Calu3 (cell line): ENCODE results near the gene CNTN6. TPM values are rescaled to one million over a fixed set of nuclear protein-coding genes. Genes with fewer than 3 reads are reported as not detected.

ENCODE experiments used
- BruUV-seq: library from RNA; stranded (reverse); fragments of 400-500 nt; replicated peaks from 2 replicates; lab custom pipeline; 2021; lab: Mats Ljungman, UMichigan
- CTCF ChIA-PET: fragments of 300-600 bp; sonication (Branson Sonifier 250); formaldehyde crosslinking; loops from one replicate; lab custom pipeline; 2022; ENCODE audit warnings: antibody characterized with exemption; lab: Charles Lee
- DNase-seq: peaks from one replicate; pipeline ENCODE4 v3.0.0; 2022
- H3K27ac Mint-ChIP-seq: one replicate; pipeline ENCODE4 v1.8.0; 2022; ENCODE audit warnings: mixed read lengths; ENCODE audit not compliant: unreplicated experiment
- H3K27me3 Mint-ChIP-seq: one replicate; pipeline ENCODE4 v1.8.0; 2022; ENCODE audit warnings: mixed read lengths; ENCODE audit not compliant: unreplicated experiment
- H3K36me3 Mint-ChIP-seq: one replicate; pipeline ENCODE4 v1.8.0; 2022; ENCODE audit warnings: mild to moderate bottlenecking, moderate library complexity, mixed read lengths; ENCODE audit not compliant: insufficient read depth, unreplicated experiment
- H3K4me1 Mint-ChIP-seq: one replicate; pipeline ENCODE4 v1.8.0; 2022; ENCODE audit warnings: mild to moderate bottlenecking, low read depth, mixed read lengths; ENCODE audit not compliant: unreplicated experiment
- H3K4me3 Mint-ChIP-seq: one replicate; pipeline ENCODE4 v1.8.0; 2022; ENCODE audit warnings: mild to moderate bottlenecking, low read depth, moderate library complexity, mixed read lengths; ENCODE audit not compliant: unreplicated experiment
- H3K9me3 Mint-ChIP-seq: one replicate; pipeline ENCODE4 v1.8.0; 2022; ENCODE audit warnings: low read depth, mixed read lengths; ENCODE audit not compliant: unreplicated experiment
- intact Hi-C: fragments of 100-400 bp; cut with micrococcal nuclease; formaldehyde crosslinking; loops from one replicate; pipeline ENCODE4 v1.10.0; 2022; ENCODE audit not compliant: unreplicated experiment
- total RNA-seq: library from RNA; stranded (reverse); gene quantifications from 2 replicates; pipeline ENCODE4 v1.2.3, GENCODE V29; 2022
- TF ChIP-seq, protein P1 (sequence below): fragments of 200-600 bp; IDR thresholded peaks from one replicate; pipeline ENCODE4 v1.8.0; 2022; ENCODE audit warnings: antibody characterized with exemption; ENCODE audit not compliant: unreplicated experiment

Gene CNTN6
- total RNA-seq, 1 experiment from 2014 or later: not detected

GRCh38 chr3:1326546-1326945 is 233.7 kb downstream of the CNTN6 start:
- H3K9me3 Mint-ChIP-seq: peaks cover 7% of the 10 kb centered on the region
- no peaks in the 10 kb centered on the region for H3K36me3 Mint-ChIP-seq
- BruUV-seq: no TSS peak
- H3K27ac Mint-ChIP-seq: no peak overlapping the region
- intact Hi-C loops: no loop called here
- no peak for DNase-seq
- no peak overlapping the region for H3K4me3 Mint-ChIP-seq
- TF ChIP-seq, protein P1, sequence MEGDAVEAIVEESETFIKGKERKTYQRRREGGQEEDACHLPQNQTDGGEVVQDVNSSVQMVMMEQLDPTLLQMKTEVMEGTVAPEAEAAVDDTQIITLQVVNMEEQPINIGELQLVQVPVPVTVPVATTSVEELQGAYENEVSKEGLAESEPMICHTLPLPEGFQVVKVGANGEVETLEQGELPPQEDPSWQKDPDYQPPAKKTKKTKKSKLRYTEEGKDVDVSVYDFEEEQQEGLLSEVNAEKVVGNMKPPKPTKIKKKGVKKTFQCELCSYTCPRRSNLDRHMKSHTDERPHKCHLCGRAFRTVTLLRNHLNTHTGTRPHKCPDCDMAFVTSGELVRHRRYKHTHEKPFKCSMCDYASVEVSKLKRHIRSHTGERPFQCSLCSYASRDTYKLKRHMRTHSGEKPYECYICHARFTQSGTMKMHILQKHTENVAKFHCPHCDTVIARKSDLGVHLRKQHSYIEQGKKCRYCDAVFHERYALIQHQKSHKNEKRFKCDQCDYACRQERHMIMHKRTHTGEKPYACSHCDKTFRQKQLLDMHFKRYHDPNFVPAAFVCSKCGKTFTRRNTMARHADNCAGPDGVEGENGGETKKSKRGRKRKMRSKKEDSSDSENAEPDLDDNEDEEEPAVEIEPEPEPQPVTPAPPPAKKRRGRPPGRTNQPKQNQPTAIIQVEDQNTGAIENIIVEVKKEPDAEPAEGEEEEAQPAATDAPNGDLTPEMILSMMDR: no peak
- CTCF ChIA-PET: no interaction called here
- H3K27me3 Mint-ChIP-seq: no peaks in the 10 kb centered on the region
- H3K4me1 Mint-ChIP-seq: no peaks in the 10 kb centered on the region

- intact Hi-C loops: no loop called here
- DNase-seq: no peak
- TF ChIP-seq, protein P1: no peak
- Mint-ChIP-seq H3K36me3 (no peaks in the 10 kb centered on the region), H3K9me3 (peaks cover 7% of the 10 kb centered on the region), H3K4me3 (no peak overlapping the region), H3K27ac (no peak overlapping the region), H3K27me3 (no peaks in the 10 kb centered on the region), H3K4me1 (no peaks in the 10 kb centered on the region)
- CTCF ChIA-PET: no interaction called here
- no TSS peak for BruUV-seq
Observed at GRCh38 chr3:1330107-1330506, 237.3 kb downstream of the CNTN6 start.

DNA sequence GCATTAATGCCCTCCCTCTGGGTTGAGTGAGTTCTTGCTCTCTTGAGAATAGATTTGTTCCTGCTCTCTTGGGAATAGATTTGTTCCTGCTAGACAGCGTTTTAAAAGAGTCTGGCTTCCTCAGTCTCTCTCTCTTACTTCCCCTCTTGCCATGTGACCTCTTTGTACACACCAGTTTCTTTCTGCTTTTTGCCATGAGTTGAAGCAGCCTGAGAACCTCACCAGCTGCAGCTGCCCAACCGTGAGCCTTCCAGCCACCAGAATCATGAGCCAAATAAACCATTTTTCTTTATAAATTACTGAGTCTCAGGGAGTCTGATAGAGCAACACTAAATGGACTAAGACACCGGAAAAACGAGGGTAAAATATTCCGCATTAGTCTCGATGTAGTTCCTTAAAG is 253.6 kb downstream of the CNTN6 start:
- no peak overlapping the region for H3K27ac Mint-ChIP-seq
- BruUV-seq: no TSS peak
- intact Hi-C loops: loop anchor here (2.0 to 10.0 kb wide), 2 partner anchors 244 to 262 kb away; no protein-coding TSS in a partner anchor
- DNase-seq: no peak
- no peaks in the 10 kb centered on the region for H3K9me3 Mint-ChIP-seq
- H3K36me3 Mint-ChIP-seq: no peaks in the 10 kb centered on the region
- CTCF ChIA-PET: no interaction called here
- no peaks in the 10 kb centered on the region for H3K27me3 Mint-ChIP-seq
- no peaks in the 10 kb centered on the region for H3K4me1 Mint-ChIP-seq
- H3K4me3 Mint-ChIP-seq: no peak overlapping the region
- TF ChIP-seq, protein P1: no peak

- no peaks in the 10 kb centered on the region for H3K27me3 Mint-ChIP-seq
- H3K4me3 Mint-ChIP-seq: no peak overlapping the region
- no peaks in the 10 kb centered on the region for H3K36me3 Mint-ChIP-seq
- TF ChIP-seq, protein P1: no peak
- no peak for DNase-seq
- intact Hi-C loops: loop anchor here (10.0 kb wide), 1 partner anchor 264 kb away; no protein-coding TSS in a partner anchor
- H3K27ac Mint-ChIP-seq: no peak overlapping the region
- H3K4me1 Mint-ChIP-seq: no peaks in the 10 kb centered on the region
- CTCF ChIA-PET: no interaction called here
- no peaks in the 10 kb centered on the region for H3K9me3 Mint-ChIP-seq
- no TSS peak for BruUV-seq
Observed at GRCh38 chr3:1348547-1348946, 255.7 kb downstream of the CNTN6 start.
